HCT116 (cell line): ENCODE data around the gene SLC35A4. TPM values are rescaled to one million over a fixed set of nuclear protein-coding genes. Genes with fewer than 3 reads are reported as not detected.

ENCODE experiments used
- ATAC-seq: fragments of 200-7000 bp; cut with Tn5 transposase; 2 replicates; pipeline ENCODE4 v1.9.1; 2020; ENCODE audit warnings: mild to moderate bottlenecking, moderate library complexity
- BruUV-seq: library from RNA; stranded (reverse); fragments of 400-500 nt; replicated peaks from 2 replicates; lab custom pipeline; 2021; lab: Mats Ljungman, UMichigan
- CTCF ChIA-PET: fragments of 300-600 bp; sonication (Branson Sonifier 250); formaldehyde crosslinking; loops from one replicate; lab custom pipeline; 2021; ENCODE audit warnings: antibody characterized with exemption; lab: Charles Lee
- POLR2A ChIA-PET: fragments of 300-600, 350-600 bp; sonication (Branson Sonifier 250); formaldehyde crosslinking; loops from one replicate; lab custom pipeline; 2021; ENCODE audit warnings: antibody characterized with exemption; lab: Charles Lee
- RAD21 ChIA-PET, 2 experiments: fragments of 300-600 bp; sonication (Branson Sonifier 250); formaldehyde crosslinking; loops; one replicate each; lab custom pipeline; 2023; ENCODE audit warnings: low total read pairs in 2 of 2; ENCODE audit not compliant: uncharacterized antibody in 2 of 2, unreplicated experiment in 2 of 2, low non-redundant PET in 1 of 2; lab: Charles Lee
- DNase-seq: peaks from one replicate; pipeline ENCODE4 v3.0.0-alpha.2; 2010; ENCODE audit warnings: low read depth, low spot score
- H2AFZ ChIP-seq: fragments of 200-600 bp; shearing (Covaris generic), sonication (generic); 2 replicates; pipeline ENCODE4 v1.6.1; 2017; ENCODE audit warnings: low read depth, mixed run types, mixed read lengths, antibody characterized with exemption, low read length; ENCODE audit not compliant: poor library complexity, severe bottlenecking
- H3K27ac ChIP-seq: 2 replicates; pipeline ENCODE4 v1.5.1; 2012; ENCODE audit warnings: low read depth, low read length
- H3K27me3 ChIP-seq: fragments of 200-600 bp; sonication (generic); 2 replicates; pipeline ENCODE4 v1.6.1; 2016; ENCODE audit warnings: mixed run types, low read length, mixed read lengths; ENCODE audit not compliant: insufficient read depth
- H3K36me3 ChIP-seq, 2 experiments: fragments of 200-500 bp in 1 of 2; fragments of 200-600 bp in 1 of 2; sonication (Bioruptor generic) in 1 of 2; sonication (generic) in 1 of 2; 2 replicates each; pipeline versions ENCODE4 v1.5.1 to v1.6.1; 2014 to 2016; ENCODE audit warnings: low read length in 2 of 2, inconsistent platforms in 1 of 2, mixed read lengths in 1 of 2, mixed run types in 1 of 2; ENCODE audit not compliant: insufficient read depth in 2 of 2, control insufficient read depth in 1 of 2
- H3K4me1 ChIP-seq, 2 experiments: fragments of 200-600 bp in 1 of 2; sonication (generic) in 1 of 2; 2 replicates each; pipeline versions ENCODE4 v1.5.1 to v1.6.1; 2012 to 2017; ENCODE audit warnings: low read length in 2 of 2, inconsistent platforms in 1 of 2, mild to moderate bottlenecking in 1 of 2, mixed read lengths in 1 of 2, mixed run types in 1 of 2, moderate library complexity in 1 of 2; ENCODE audit not compliant: insufficient read depth in 2 of 2, control insufficient read depth in 1 of 2
- H3K4me2 ChIP-seq: fragments of 200-600 bp; sonication (generic); 2 replicates; pipeline ENCODE4 v1.6.1; 2017; ENCODE audit warnings: mixed run types, low read length, mixed read lengths
- H3K4me3 ChIP-seq, 2 experiments: fragments of 200-600 bp in 1 of 2; sonication (generic) in 1 of 2; replicated peaks in 1 of 2; 2 replicates each; pipeline ENCODE4 v1.5.1; 2011 to 2016; ENCODE audit warnings: low read length in 2 of 2, control low read depth in 1 of 2, low read depth in 1 of 2, mild to moderate bottlenecking in 1 of 2, mixed read lengths in 1 of 2, mixed run types in 1 of 2
- H3K79me2 ChIP-seq: fragments of 200-600 bp; sonication (generic); 2 replicates; pipeline ENCODE4 v1.6.1; 2017; ENCODE audit warnings: mild to moderate bottlenecking, mixed run types, low read length, moderate library complexity, mixed read lengths; ENCODE audit not compliant: insufficient read depth
- H3K9ac ChIP-seq: fragments of 200-600 bp; sonication (generic); 2 replicates; pipeline ENCODE4 v1.6.1; 2016; ENCODE audit warnings: low read length, mixed read lengths
- H3K9me2 ChIP-seq: fragments of 200-600 bp; sonication (generic), shearing (Covaris generic); 2 replicates; pipeline ENCODE4 v1.6.1; 2017; ENCODE audit warnings: mixed run types, mild to moderate bottlenecking, moderate library complexity; ENCODE audit not compliant: insufficient read depth
- H3K9me3 ChIP-seq, 2 experiments: fragments of 200-500 bp in 1 of 2; fragments of 200-600 bp in 1 of 2; sonication (Bioruptor generic) in 1 of 2; sonication (generic) in 1 of 2; 2 replicates each; pipeline ENCODE4 v1.6.1; 2014 to 2017; ENCODE audit warnings: low read length in 2 of 2, mixed read lengths in 2 of 2, inconsistent platforms in 1 of 2, low read depth in 1 of 2, mild to moderate bottlenecking in 1 of 2, mixed run types in 1 of 2, moderate library complexity in 1 of 2; ENCODE audit not compliant: control insufficient read depth in 1 of 2, insufficient read depth in 1 of 2
- H4K20me1 ChIP-seq: fragments of 200-600 bp; sonication (generic), shearing (Covaris generic); 2 replicates; pipeline ENCODE4 v1.6.1; 2017; ENCODE audit warnings: mixed run types, mild to moderate bottlenecking, moderate library complexity; ENCODE audit not compliant: insufficient read depth
- ELF1 ChIP-seq: IDR thresholded peaks from 2 replicates; pipeline ENCODE4 v1.6.1; 2012; ENCODE audit warnings: low read depth, borderline replicate concordance
- EZH2 ChIP-seq: fragments of 200-600 bp; sonication (generic); IDR thresholded peaks from 2 replicates; pipeline ENCODE4 v1.6.1; 2017; ENCODE audit warnings: antibody characterized with exemption, mixed run types
- EZH2phosphoT487 ChIP-seq: fragments of 200-600 bp; IDR thresholded peaks from 2 replicates; pipeline ENCODE4 v1.6.1; 2018; ENCODE audit warnings: antibody characterized with exemption, borderline replicate concordance
- JUND ChIP-seq: IDR thresholded peaks from 2 replicates; pipeline ENCODE4 v1.6.1; 2012
- POLR2A ChIP-seq: IDR thresholded peaks from 2 replicates; pipeline ENCODE4 v1.7.0; 2011; ENCODE audit warnings: borderline replicate concordance; ENCODE audit not compliant: insufficient read depth, insufficient read length; ENCODE audit errors: extremely low read depth
- POLR2AphosphoS5 ChIP-seq: IDR thresholded peaks from 2 replicates; pipeline ENCODE4 v1.6.1; 2011; ENCODE audit warnings: mild to moderate bottlenecking, low read depth, low read length, moderate library complexity
- RAD21 ChIP-seq: IDR thresholded peaks from 2 replicates; pipeline ENCODE4 v1.6.1; 2012; ENCODE audit warnings: low read depth, mild to moderate bottlenecking
- SIN3A ChIP-seq: IDR thresholded peaks from 2 replicates; pipeline ENCODE4 v1.6.1; 2012; ENCODE audit warnings: low read depth
- SP1 ChIP-seq: IDR thresholded peaks from 2 replicates; pipeline ENCODE4 v1.6.1; 2012; ENCODE audit warnings: low read depth
- YY1 ChIP-seq: IDR thresholded peaks from 2 replicates; pipeline ENCODE4 v1.6.1; 2011; ENCODE audit warnings: low read length, low read depth, moderate library complexity, mild to moderate bottlenecking; ENCODE audit not compliant: insufficient replicate concordance; ENCODE audit errors: extremely low read depth
- ZNF274 ChIP-seq: fragments of 200-500 bp; sonication (Bioruptor generic); IDR thresholded peaks from 2 replicates; pipeline ENCODE4 v1.6.1; 2014; ENCODE audit warnings: mild to moderate bottlenecking, low read depth, low read length, inconsistent platforms
- intact Hi-C: fragments of 100-400 bp; cut with micrococcal nuclease; formaldehyde crosslinking; loops from 2 replicates; pipeline ENCODE4 v1.10.0; 2022
- total RNA-seq: library from RNA; stranded (reverse); gene quantifications from one replicate; pipeline ENCODE4 v1.2.1, GENCODE V29; 2021; ENCODE audit not compliant: unreplicated experiment
- TF ChIP-seq, protein P1 (sequence below): IDR thresholded peaks from 2 replicates; pipeline ENCODE4 v1.6.1; 2012
- TF ChIP-seq, protein P2 (sequence below), 3 experiments: fragments of 200-600 bp in 1 of 3; sonication (generic) in 1 of 3; IDR thresholded peaks in 2 of 3; conservative IDR thresholded peaks in 1 of 3; 2 replicates each; pipeline ENCODE4 v1.5.1; 2012 to 2017; ENCODE audit warnings: low read depth in 2 of 3, low read length in 2 of 3, antibody characterized with exemption in 1 of 3, borderline replicate concordance in 1 of 3, control low read depth in 1 of 3, mild to moderate bottlenecking in 1 of 3, mixed read lengths in 1 of 3, mixed run types in 1 of 3, moderate library complexity in 1 of 3; ENCODE audit not compliant: insufficient read depth in 1 of 3
- TF ChIP-seq, protein P3 (sequence below): IDR thresholded peaks from 2 replicates; pipeline ENCODE4 v1.6.1; 2012; ENCODE audit warnings: low read depth
- TF ChIP-seq, protein P4 (sequence below): IDR thresholded peaks from 2 replicates; pipeline ENCODE4 v1.6.1; 2012

The SLC35A4 gene
- total RNA-seq, 1 experiment from 2014 or later: 37.5 TPM

DNA sequence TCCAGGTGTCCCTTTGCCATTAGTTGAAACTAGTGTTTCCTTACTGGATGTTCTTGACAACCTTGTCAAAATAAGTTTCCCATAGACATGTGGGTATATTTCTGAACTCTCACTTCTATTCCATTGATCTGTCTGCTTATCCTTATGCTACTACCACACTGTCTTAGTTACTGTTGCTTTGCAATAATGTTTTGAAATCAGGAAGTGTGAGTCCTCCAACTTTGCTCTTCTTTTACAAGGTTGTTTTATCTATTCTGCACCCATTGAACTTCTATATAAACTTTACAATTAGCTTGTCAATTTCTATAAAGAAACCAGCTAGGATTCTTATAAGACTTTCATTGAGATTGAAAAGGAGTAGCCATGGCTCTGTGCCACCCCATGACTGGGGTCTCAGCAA, 44.1 kb downstream of the SLC35A4 start:
- RAD21 ChIA-PET: no interaction called here
- no peak for TF ChIP-seq POLR2A
- no peak for TF ChIP-seq SP1
- no peak for TF ChIP-seq POLR2AphosphoS5
- TF ChIP-seq RAD21: no peak
- TF ChIP-seq ZNF274: no peak
- no peak for TF ChIP-seq EZH2
- no peaks in the 10 kb centered on the region for H3K27me3 ChIP-seq
- no peak overlapping the region for H3K4me2 ChIP-seq
- no peak for DNase-seq
- intact Hi-C loops: no loop called here
- no peaks in the 10 kb centered on the region for H3K9me2 ChIP-seq
- POLR2A ChIA-PET: interaction anchor here (0.6 kb wide), 1 partner anchor 53 kb away, joined by 5 read pairs; no protein-coding TSS in a partner anchor
- no peaks in the 10 kb centered on the region for H3K79me2 ChIP-seq
- H3K9me3 ChIP-seq: no peaks in the 10 kb centered on the region
- no peak overlapping the region for H3K4me3 ChIP-seq
- no peak for ATAC-seq
- no peaks in the 10 kb centered on the region for H3K36me3 ChIP-seq
- no peaks in the 10 kb centered on the region for H3K4me1 ChIP-seq
- H2AFZ ChIP-seq: no peak overlapping the region
- H4K20me1 ChIP-seq: no peaks in the 10 kb centered on the region
- CTCF ChIA-PET: no interaction called here
- no peak overlapping the region for H3K9ac ChIP-seq
- no peak overlapping the region for H3K27ac ChIP-seq
- no TSS peak for BruUV-seq

DNA sequence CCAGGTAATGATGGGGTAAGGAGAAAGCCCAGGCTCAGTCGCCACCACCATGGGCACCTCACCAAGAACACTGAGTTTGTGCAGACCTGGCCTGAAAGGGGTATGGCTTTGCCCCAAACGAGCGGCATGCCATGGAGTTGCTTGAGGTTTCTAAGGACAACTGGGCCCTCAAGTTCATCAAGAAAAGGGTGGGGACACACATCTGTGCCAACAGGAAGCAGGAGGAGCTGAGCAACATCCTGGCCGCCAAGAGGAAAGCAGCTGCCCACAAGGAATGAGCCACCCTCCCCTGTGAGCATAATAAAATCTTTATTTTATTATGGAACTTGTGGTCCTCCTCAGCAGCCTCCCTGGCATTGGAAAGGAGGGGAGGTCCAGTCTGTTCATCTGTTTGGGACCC, 44.5 kb downstream of the SLC35A4 start:
- Histone ChIP-seq H3K4me2 (no peak overlapping the region), H3K9me3 (no peaks in the 10 kb centered on the region), H3K9ac (no peak overlapping the region), H3K4me1 (no peaks in the 10 kb centered on the region), H4K20me1 (no peaks in the 10 kb centered on the region), H3K27me3 (no peaks in the 10 kb centered on the region), H3K27ac (no peak overlapping the region), H3K4me3 (no peak overlapping the region), H2AFZ (no peak overlapping the region), H3K9me2 (no peaks in the 10 kb centered on the region), H3K79me2 (no peaks in the 10 kb centered on the region), H3K36me3 (no peaks in the 10 kb centered on the region)
- BruUV-seq: no TSS peak
- intact Hi-C loops: no loop called here
- no peak for DNase-seq
- ChIA-PET RAD21 (no interaction called here), POLR2A (interaction anchor here (0.6 kb wide), 1 partner anchor 53 kb away, joined by 5 read pairs; no protein-coding TSS in a partner anchor), CTCF (no interaction called here)
- no peak for ATAC-seq
- TF ChIP-seq SIN3A: no peak
- TF ChIP-seq YY1: no peak
- no peak for TF ChIP-seq EZH2phosphoT487
- TF ChIP-seq, protein P1, sequence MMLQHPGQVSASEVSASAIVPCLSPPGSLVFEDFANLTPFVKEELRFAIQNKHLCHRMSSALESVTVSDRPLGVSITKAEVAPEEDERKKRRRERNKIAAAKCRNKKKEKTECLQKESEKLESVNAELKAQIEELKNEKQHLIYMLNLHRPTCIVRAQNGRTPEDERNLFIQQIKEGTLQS: no peak
- TF ChIP-seq JUND: no peak
- TF ChIP-seq, protein P2, sequence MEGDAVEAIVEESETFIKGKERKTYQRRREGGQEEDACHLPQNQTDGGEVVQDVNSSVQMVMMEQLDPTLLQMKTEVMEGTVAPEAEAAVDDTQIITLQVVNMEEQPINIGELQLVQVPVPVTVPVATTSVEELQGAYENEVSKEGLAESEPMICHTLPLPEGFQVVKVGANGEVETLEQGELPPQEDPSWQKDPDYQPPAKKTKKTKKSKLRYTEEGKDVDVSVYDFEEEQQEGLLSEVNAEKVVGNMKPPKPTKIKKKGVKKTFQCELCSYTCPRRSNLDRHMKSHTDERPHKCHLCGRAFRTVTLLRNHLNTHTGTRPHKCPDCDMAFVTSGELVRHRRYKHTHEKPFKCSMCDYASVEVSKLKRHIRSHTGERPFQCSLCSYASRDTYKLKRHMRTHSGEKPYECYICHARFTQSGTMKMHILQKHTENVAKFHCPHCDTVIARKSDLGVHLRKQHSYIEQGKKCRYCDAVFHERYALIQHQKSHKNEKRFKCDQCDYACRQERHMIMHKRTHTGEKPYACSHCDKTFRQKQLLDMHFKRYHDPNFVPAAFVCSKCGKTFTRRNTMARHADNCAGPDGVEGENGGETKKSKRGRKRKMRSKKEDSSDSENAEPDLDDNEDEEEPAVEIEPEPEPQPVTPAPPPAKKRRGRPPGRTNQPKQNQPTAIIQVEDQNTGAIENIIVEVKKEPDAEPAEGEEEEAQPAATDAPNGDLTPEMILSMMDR (IDR thresholded peaks at IDR 0.05 in 2 of 3, conservative IDR thresholded peaks at IDR 0.05 in 1 of 3; ENCODE audit: borderline replicate concordance in 1 of 3, insufficient read depth in 1 of 3, low read depth in 2 of 3, low read length in 2 of 3): no peak
- TF ChIP-seq EZH2: no peak
- TF ChIP-seq, protein P3, sequence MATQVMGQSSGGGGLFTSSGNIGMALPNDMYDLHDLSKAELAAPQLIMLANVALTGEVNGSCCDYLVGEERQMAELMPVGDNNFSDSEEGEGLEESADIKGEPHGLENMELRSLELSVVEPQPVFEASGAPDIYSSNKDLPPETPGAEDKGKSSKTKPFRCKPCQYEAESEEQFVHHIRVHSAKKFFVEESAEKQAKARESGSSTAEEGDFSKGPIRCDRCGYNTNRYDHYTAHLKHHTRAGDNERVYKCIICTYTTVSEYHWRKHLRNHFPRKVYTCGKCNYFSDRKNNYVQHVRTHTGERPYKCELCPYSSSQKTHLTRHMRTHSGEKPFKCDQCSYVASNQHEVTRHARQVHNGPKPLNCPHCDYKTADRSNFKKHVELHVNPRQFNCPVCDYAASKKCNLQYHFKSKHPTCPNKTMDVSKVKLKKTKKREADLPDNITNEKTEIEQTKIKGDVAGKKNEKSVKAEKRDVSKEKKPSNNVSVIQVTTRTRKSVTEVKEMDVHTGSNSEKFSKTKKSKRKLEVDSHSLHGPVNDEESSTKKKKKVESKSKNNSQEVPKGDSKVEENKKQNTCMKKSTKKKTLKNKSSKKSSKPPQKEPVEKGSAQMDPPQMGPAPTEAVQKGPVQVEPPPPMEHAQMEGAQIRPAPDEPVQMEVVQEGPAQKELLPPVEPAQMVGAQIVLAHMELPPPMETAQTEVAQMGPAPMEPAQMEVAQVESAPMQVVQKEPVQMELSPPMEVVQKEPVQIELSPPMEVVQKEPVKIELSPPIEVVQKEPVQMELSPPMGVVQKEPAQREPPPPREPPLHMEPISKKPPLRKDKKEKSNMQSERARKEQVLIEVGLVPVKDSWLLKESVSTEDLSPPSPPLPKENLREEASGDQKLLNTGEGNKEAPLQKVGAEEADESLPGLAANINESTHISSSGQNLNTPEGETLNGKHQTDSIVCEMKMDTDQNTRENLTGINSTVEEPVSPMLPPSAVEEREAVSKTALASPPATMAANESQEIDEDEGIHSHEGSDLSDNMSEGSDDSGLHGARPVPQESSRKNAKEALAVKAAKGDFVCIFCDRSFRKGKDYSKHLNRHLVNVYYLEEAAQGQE: no peak
- TF ChIP-seq, protein P4, sequence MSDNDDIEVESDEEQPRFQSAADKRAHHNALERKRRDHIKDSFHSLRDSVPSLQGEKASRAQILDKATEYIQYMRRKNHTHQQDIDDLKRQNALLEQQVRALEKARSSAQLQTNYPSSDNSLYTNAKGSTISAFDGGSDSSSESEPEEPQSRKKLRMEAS: no peak
- TF ChIP-seq RAD21: no peak
- TF ChIP-seq ELF1: no peak
- TF ChIP-seq POLR2A: no peak
